ENCODE measurements around the gene PSMA2.

DNA sequence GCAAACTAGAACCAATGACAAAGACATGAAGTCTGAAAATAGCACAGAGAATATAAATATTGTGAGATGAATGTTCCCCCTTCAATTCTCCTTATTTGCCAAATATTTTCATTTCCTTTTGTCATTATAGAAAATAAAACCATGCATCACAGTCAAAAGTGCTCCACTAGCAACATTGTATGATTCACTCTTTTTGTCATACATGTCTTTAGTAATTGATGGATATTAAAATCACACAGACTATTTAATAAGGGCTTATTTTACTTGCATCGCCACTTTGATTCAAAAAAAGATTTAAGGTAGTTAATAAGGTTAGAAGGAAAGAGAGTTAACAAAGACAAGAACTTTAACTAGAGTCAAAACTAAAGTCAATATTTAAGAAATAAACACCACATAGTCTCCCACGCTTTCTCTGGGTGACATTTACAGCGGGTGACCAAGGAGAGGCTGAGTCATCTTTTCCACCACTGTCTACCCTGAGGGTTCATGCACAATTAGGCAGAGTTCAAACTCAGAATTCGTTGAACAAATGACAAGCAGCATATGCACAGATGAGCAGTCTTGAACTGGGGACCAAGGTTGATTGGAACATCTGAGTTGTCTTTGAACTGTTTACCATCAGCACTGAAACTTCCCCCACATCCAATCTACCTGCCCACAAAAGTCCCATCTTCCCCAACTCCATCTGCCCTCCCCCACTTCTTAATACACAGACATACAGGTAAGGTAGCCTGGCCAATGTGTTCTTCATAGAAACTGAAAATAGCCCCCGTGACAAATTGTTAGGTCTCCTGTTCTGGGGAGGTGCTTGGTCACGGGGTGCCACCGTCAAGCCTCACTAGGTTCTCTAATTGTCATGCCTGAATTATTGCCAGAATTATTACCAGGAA, 62.6 kb downstream of the PSMA2 start:
- no peak for TF ChIP-seq EZH2 (IDR thresholded peaks at IDR 0.05; ENCODE audit: insufficient read depth, poor library complexity, severe bottlenecking)
- TF ChIP-seq EZH2phosphoT487 (IDR thresholded peaks at IDR 0.05; ENCODE audit: insufficient read depth, low read depth) = no peak
